Nephron (organoid): Measurements from ENCODE around the gene FGFRL1.

Experiments
- H3K27ac Mint-ChIP-seq, 3 experiments: 2 replicates each; pipeline ENCODE4 v1.8.0; 2020; ENCODE audit warnings: mixed read lengths in 3 of 3, mild to moderate bottlenecking in 2 of 3, moderate library complexity in 1 of 3
- H3K27me3 Mint-ChIP-seq: 2 replicates; pipeline ENCODE4 v1.8.0; 2021; ENCODE audit warnings: low read depth, mild to moderate bottlenecking, moderate library complexity, mixed read lengths
- H3K36me3 Mint-ChIP-seq: 2 replicates; pipeline ENCODE4 v1.8.0; 2020; ENCODE audit warnings: low read depth, mixed read lengths
- H3K4me1 Mint-ChIP-seq: 2 replicates; pipeline ENCODE4 v1.8.0; 2020; ENCODE audit warnings: mixed read lengths
- H3K4me3 Mint-ChIP-seq, 3 experiments: 2 replicates each; pipeline ENCODE4 v1.8.0; 2020; ENCODE audit warnings: mild to moderate bottlenecking in 3 of 3, mixed read lengths in 3 of 3, moderate library complexity in 2 of 3
- H3K9me3 Mint-ChIP-seq: 2 replicates; pipeline ENCODE4 v1.8.0; 2020; ENCODE audit warnings: mixed read lengths
- TF ChIP-seq, protein P1 (sequence below), 3 experiments: fragments of 200-600 bp; sonication (generic); IDR thresholded peaks; one replicate each; pipeline ENCODE4 v1.5.0; 2021; ENCODE audit warnings: antibody characterized with exemption in 3 of 3; ENCODE audit not compliant: unreplicated experiment in 3 of 3

Gene FGFRL1

GRCh38 chr4:1033840-1034551, 22.6 kb downstream of the FGFRL1 start:
- peak overlapping the region in 2 of 3 experiments; percentile 38 to 66 for H3K27ac Mint-ChIP-seq
- peaks cover 14% of the 10 kb centered on the region for H3K4me1 Mint-ChIP-seq

GRCh38 chr4:1035510-1035909, 24.1 kb downstream of the FGFRL1 start:
- Mint-ChIP-seq H3K27ac (no peak overlapping the region), H3K4me1 (peaks cover 22% of the 10 kb centered on the region), H3K4me3 (no peak overlapping the region), H3K36me3 (no peaks in the 10 kb centered on the region), H3K27me3 (no peaks in the 10 kb centered on the region), H3K9me3 (no peaks in the 10 kb centered on the region)
- TF ChIP-seq, protein P1, sequence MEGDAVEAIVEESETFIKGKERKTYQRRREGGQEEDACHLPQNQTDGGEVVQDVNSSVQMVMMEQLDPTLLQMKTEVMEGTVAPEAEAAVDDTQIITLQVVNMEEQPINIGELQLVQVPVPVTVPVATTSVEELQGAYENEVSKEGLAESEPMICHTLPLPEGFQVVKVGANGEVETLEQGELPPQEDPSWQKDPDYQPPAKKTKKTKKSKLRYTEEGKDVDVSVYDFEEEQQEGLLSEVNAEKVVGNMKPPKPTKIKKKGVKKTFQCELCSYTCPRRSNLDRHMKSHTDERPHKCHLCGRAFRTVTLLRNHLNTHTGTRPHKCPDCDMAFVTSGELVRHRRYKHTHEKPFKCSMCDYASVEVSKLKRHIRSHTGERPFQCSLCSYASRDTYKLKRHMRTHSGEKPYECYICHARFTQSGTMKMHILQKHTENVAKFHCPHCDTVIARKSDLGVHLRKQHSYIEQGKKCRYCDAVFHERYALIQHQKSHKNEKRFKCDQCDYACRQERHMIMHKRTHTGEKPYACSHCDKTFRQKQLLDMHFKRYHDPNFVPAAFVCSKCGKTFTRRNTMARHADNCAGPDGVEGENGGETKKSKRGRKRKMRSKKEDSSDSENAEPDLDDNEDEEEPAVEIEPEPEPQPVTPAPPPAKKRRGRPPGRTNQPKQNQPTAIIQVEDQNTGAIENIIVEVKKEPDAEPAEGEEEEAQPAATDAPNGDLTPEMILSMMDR (IDR thresholded peaks at IDR 0.05; ENCODE audit: unreplicated experiment in 3 of 3) = no peak

More at GRCh38 chr4:1033840-1034551, 22.6 kb downstream of the FGFRL1 start:
- H3K27me3 Mint-ChIP-seq = no peaks in the 10 kb centered on the region
- H3K36me3 Mint-ChIP-seq = no peaks in the 10 kb centered on the region
- H3K4me3 Mint-ChIP-seq = no peak overlapping the region
- TF ChIP-seq, protein P1 (IDR thresholded peaks at IDR 0.05; ENCODE audit: unreplicated experiment in 3 of 3) = no peak
- no peaks in the 10 kb centered on the region for H3K9me3 Mint-ChIP-seq

DNA sequence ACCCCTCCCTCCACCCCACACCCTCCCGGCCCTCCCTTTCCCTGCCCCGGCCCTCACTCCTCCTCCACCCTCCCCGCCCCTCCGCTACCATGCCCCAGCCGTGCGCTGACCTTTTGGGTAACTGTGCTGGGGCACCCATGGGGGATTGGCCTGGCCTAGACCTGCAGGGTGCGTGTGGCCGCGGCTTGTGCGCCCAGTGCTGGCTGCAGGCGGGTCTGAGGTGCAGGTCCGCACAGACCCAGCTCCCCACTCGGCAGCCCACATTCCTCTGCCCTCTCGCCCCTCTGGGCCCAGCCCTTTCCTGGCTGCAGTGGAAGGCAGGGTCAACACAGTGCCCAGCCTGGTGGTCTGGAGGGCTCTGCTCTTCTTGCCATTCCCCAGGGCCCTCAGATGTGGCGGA, 24.7 kb downstream of the FGFRL1 start:
- H3K4me1 Mint-ChIP-seq = peaks cover 23% of the 10 kb centered on the region
- H3K27ac Mint-ChIP-seq = no peak overlapping the region
- TF ChIP-seq, protein P1 (IDR thresholded peaks at IDR 0.05; ENCODE audit: unreplicated experiment in 3 of 3) = no peak
- H3K9me3 Mint-ChIP-seq = no peaks in the 10 kb centered on the region
- no peaks in the 10 kb centered on the region for H3K36me3 Mint-ChIP-seq
- no peak overlapping the region for H3K4me3 Mint-ChIP-seq
- no peaks in the 10 kb centered on the region for H3K27me3 Mint-ChIP-seq

GRCh38 chr4:1036976-1037810, 25.8 kb downstream of the FGFRL1 start:
- Mint-ChIP-seq H3K36me3 (no peaks in the 10 kb centered on the region), H3K27ac (no peak overlapping the region), H3K4me3 (no peak overlapping the region), H3K27me3 (peaks cover 4% of the 10 kb centered on the region), H3K4me1 (peaks cover 32% of the 10 kb centered on the region), H3K9me3 (no peaks in the 10 kb centered on the region)
- TF ChIP-seq, protein P1 (IDR thresholded peaks at IDR 0.05; ENCODE audit: unreplicated experiment in 3 of 3) = no peak

DNA sequence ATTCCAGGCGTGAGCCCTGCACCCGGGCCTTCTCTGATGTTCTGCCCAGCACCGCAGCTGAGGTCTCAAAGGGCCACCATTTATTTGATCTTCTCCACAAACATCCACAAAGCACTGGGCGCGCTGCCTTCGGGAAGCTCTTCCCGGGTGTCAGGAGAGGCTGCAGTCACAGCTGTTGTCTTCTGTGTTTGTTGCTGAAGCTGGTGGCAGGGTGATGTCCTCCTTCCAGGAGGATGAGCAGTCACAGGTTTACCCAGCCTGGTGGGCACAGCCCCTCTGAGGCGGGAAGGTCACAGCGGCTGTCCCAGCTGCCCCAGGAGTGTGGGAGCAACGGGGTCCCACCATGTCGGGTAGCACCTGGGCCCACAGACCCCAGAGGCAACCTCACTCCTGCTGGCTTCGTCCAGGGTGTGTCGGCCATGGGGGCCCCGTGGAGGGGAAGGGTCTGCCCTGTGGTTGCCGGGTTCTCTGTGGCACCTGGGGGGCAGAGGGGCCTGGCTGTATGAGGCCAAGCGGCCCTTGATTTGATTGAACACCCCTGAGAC, 27.6 kb downstream of the FGFRL1 start:
- peak overlapping the region in 1 of 3 experiments; percentile 23 for H3K4me3 Mint-ChIP-seq
- no peaks in the 10 kb centered on the region for H3K36me3 Mint-ChIP-seq
- peak overlapping the region; percentile 69 to 94 (median 74) for H3K27ac Mint-ChIP-seq
- no peaks in the 10 kb centered on the region for H3K9me3 Mint-ChIP-seq
- peaks cover 13% of the 10 kb centered on the region for H3K27me3 Mint-ChIP-seq
- TF ChIP-seq, protein P1 (IDR thresholded peaks at IDR 0.05; ENCODE audit: unreplicated experiment in 3 of 3) = no peak
- peaks cover 35% of the 10 kb centered on the region for H3K4me1 Mint-ChIP-seq
